GM12873 (cell line): ENCODE measurements around the gene TSHZ3.

Experiments
- TF ChIP-seq, protein P1 (sequence below): IDR thresholded peaks from 2 replicates; pipeline ENCODE4 v1.5.1; 2012; ENCODE audit warnings: low read depth, mild to moderate bottlenecking, moderate library complexity, low read length, control low read depth; ENCODE audit not compliant: insufficient read depth; ENCODE audit errors: missing control alignments

The TSHZ3 gene

DNA sequence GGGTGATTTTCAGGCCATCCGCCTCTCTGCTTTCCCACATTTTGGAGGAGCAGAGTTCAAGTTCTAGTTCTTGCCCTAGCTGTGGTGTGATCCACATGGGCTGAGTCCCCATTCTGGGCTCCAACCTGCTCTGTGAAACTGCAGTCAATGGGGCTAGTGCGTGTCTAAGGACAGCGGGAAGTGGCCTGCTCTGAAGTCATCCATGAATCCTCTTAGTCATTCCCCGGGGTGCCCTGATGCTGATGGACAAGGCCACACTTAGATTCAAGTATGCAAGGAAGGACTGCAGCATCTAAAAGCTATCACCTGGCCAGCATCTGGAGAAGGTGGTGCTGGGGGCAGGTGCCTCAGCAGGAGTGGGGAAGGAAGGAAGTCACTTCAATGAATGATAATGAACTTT, 94.6 kb downstream of the TSHZ3 start:
- TF ChIP-seq, protein P1, sequence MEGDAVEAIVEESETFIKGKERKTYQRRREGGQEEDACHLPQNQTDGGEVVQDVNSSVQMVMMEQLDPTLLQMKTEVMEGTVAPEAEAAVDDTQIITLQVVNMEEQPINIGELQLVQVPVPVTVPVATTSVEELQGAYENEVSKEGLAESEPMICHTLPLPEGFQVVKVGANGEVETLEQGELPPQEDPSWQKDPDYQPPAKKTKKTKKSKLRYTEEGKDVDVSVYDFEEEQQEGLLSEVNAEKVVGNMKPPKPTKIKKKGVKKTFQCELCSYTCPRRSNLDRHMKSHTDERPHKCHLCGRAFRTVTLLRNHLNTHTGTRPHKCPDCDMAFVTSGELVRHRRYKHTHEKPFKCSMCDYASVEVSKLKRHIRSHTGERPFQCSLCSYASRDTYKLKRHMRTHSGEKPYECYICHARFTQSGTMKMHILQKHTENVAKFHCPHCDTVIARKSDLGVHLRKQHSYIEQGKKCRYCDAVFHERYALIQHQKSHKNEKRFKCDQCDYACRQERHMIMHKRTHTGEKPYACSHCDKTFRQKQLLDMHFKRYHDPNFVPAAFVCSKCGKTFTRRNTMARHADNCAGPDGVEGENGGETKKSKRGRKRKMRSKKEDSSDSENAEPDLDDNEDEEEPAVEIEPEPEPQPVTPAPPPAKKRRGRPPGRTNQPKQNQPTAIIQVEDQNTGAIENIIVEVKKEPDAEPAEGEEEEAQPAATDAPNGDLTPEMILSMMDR, result no peak

- TF ChIP-seq, protein P1, result no peak
These were observed 95.1 kb downstream of the TSHZ3 start for GRCh38 chr19:31254180-31254551.

DNA sequence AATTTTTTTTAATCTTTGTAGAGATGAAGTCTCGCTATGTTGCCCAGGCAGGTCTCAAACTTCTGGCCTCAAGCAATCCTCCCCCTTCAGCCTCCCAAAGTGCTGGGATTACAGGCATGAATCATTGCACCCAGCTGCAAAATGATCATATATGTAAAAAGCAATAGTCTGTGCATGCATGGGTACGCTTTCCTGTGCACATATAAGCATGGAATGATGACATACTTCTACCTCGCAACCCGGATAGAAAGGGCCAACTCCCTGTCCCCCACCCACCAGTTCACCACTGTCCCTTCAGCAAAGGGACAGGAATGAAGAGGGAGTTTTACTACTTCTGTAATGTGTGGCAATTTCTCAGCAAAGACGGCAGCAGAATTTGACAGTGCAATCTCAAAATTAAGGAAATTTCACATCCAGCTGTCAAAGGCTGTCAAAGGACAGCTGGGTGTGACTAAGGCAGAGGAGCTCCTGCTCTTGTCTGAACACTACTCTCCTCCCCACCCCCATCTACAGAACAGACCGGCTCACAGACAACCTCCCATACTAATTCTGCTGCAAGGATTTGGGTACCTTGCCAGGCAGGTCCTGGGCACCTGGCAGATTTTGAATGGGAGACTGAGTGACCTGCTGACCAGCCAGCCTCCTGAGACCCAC, 95.6 kb downstream of the TSHZ3 start:
- TF ChIP-seq, protein P1, result no peak

DNA sequence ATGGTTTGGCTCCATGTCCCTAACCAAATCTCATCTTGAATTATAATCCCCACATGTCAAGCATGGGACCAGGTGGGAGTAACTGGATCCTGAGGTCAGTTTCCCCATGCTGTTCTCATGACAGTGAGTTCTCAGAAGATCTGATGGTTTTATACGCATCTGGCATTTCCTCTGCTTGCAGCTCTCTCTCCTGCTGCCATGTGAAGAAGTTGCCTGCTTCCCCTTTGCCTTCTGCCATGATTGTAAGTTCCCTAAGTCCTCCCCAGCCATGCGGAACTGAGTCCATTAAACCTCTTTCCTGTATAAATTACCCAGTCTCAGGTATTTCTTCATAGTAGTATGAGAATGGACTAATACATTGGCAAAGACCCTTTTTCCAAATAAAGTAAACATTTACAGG, 96.8 kb downstream of the TSHZ3 start:
- TF ChIP-seq, protein P1, result no peak

DNA sequence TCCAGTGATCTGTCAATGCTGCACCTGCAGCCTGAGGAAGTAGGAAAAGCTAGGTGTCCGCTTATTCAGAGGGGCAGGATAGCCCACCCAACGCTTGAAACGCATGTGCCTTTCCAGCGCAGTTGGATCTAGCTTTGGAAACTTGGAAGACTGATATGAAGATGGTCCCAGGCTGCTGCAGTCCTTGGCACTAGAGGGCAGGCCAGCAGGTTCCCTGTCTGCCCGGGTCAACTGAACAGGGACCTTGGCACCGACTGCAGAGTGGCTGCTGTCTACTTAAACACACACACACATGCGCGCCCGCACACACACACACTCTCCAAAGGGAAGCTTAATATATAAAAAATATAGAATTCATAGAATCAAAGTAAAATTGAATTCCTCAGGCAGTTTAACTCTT, 100.0 kb downstream of the TSHZ3 start:
- TF ChIP-seq, protein P1, result no peak

DNA sequence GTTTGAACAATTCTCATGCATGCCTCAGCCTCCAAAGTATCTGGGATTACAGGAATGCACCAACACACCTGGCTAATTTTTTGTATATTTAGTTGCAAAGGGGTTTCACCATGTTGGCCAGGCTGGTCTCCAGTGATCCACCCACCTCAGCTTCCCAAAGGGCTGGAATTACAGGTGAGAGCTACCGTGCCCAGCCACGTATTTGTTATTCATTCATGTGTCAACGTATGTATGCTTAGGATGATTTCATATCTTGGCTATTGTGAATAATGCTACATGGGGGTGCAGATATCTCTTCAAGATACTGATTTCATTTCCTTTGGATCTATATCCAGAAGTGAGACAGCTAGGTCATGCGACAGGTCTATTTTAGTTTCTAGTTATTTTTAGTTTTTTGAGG, 113.4 kb downstream of the TSHZ3 start:
- TF ChIP-seq, protein P1, result no peak

- TF ChIP-seq, protein P1, result no peak
These were observed 115.9 kb downstream of the TSHZ3 start for GRCh38 chr19:31233295-31233800.
